Measurements from ENCODE around the gene KCNC3.

Gene KCNC3

GRCh38 chr19:50329146-50329925 is at the start of gene KCNC3:
Gene KCNC3, minus strand, starts transcription at chr19:50329377. Its CDS starts 295 bp downstream, at chr19:50329082.
- in situ Hi-C loops (cut with MboI; ENCODE audit: low sequenced_read_pairs) = no loop called here

GRCh38 chr19:50378863-50379236 is 49.7 kb upstream of the KCNC3 start:
- in situ Hi-C loops (cut with MboI; ENCODE audit: low sequenced_read_pairs) = no loop called here

- in situ Hi-C loops (cut with MboI; ENCODE audit: low sequenced_read_pairs) = no loop called here
These were observed 49.1 kb upstream of the KCNC3 start for GRCh38 chr19:50378169-50378862.

- in situ Hi-C loops (cut with MboI; ENCODE audit: low sequenced_read_pairs) = no loop called here
These were observed 48.3 kb upstream of the KCNC3 start for GRCh38 chr19:50377517-50377916.

- in situ Hi-C loops (cut with MboI; ENCODE audit: low sequenced_read_pairs) = no loop called here
These were observed 47.9 kb upstream of the KCNC3 start for GRCh38 chr19:50377051-50377461.

GRCh38 chr19:50376166-50377050 is 47.2 kb upstream of the KCNC3 start, which contains the start of gene NR1H2:
Gene NR1H2, plus strand, starts transcription at chr19:50376457. Its CDS starts 1,149 bp downstream, at chr19:50377606.
- in situ Hi-C loops (cut with MboI; ENCODE audit: low sequenced_read_pairs) = no loop called here

- in situ Hi-C loops (cut with MboI; ENCODE audit: low sequenced_read_pairs) = no loop called here
These were observed 42.8 kb upstream of the KCNC3 start for GRCh38 chr19:50371914-50372475.

- in situ Hi-C loops (cut with MboI; ENCODE audit: low sequenced_read_pairs) = no loop called here
These were observed 39.7 kb upstream of the KCNC3 start for GRCh38 chr19:50368649-50369570.

GRCh38 chr19:50365434-50366306 is 36.5 kb upstream of the KCNC3 start, which contains the start of gene NAPSA:
Gene NAPSA, minus strand, starts transcription at chr19:50365639. Its CDS starts 18 bp downstream, at chr19:50365621.
- in situ Hi-C loops (cut with MboI; ENCODE audit: low sequenced_read_pairs) = no loop called here

GRCh38 chr19:50362656-50363424 is 33.7 kb upstream of the KCNC3 start:
- in situ Hi-C loops (cut with MboI; ENCODE audit: low sequenced_read_pairs) = no loop called here

- in situ Hi-C loops (cut with MboI; ENCODE audit: low sequenced_read_pairs) = no loop called here
These were observed 32.8 kb upstream of the KCNC3 start for GRCh38 chr19:50362030-50362412.

- in situ Hi-C loops (cut with MboI; ENCODE audit: low sequenced_read_pairs) = no loop called here
These were observed 32.3 kb upstream of the KCNC3 start for GRCh38 chr19:50361290-50362029.

GRCh38 chr19:50359328-50359818 is 30.2 kb upstream of the KCNC3 start:
- in situ Hi-C loops (cut with MboI; ENCODE audit: low sequenced_read_pairs) = no loop called here

GRCh38 chr19:50358483-50359327 is 29.5 kb upstream of the KCNC3 start:
- in situ Hi-C loops (cut with MboI; ENCODE audit: low sequenced_read_pairs) = no loop called here

- in situ Hi-C loops (cut with MboI; ENCODE audit: low sequenced_read_pairs) = no loop called here
These were observed 28.3 kb upstream of the KCNC3 start for GRCh38 chr19:50357178-50358100.

All from hTERT RPE-1 (cell line).